Testis (tissue), 2 donors: Measurements from ENCODE around the gene CTBP2.

Experiments used
- POLR2A ChIP-seq: fragments of 450-650 bp; IDR thresholded peaks from one replicate; pipeline ENCODE4 v1.6.1; 2017; ENCODE audit warnings: antibody characterized with exemption, mild to moderate bottlenecking, moderate library complexity
- TF ChIP-seq, protein P1 (sequence below), 3 experiments: fragments of 450-650 bp in 2 of 3; fragments of 200-600 bp in 1 of 3; sonication (generic) in 1 of 3; IDR thresholded peaks; one replicate each; pipeline ENCODE4 v1.5.1; 2016 to 2019; ENCODE audit warnings: antibody characterized with exemption in 3 of 3, mild to moderate bottlenecking in 2 of 3, moderate library complexity in 1 of 3

DNA sequence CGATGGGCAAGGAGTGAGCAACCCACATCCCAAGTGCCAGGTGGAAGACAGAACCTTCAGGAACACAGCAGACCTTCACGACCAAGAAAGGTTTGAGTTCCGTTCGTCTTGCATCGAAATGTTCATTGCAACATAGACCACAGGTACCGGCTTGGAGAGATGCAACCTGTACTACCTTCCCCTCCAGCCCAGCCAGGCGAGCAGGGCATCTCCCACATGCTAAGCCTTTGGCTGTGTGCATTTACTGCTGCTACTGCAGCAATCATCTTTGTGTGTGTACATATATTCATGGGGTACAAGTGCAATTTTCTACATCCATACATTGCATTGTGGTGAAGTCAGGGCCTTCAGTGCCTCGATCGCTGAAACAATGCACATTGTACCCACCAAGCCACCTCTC lies 58.8 kb downstream of the CTBP2 start:
- TF ChIP-seq POLR2A = no peak
- TF ChIP-seq, protein P1, sequence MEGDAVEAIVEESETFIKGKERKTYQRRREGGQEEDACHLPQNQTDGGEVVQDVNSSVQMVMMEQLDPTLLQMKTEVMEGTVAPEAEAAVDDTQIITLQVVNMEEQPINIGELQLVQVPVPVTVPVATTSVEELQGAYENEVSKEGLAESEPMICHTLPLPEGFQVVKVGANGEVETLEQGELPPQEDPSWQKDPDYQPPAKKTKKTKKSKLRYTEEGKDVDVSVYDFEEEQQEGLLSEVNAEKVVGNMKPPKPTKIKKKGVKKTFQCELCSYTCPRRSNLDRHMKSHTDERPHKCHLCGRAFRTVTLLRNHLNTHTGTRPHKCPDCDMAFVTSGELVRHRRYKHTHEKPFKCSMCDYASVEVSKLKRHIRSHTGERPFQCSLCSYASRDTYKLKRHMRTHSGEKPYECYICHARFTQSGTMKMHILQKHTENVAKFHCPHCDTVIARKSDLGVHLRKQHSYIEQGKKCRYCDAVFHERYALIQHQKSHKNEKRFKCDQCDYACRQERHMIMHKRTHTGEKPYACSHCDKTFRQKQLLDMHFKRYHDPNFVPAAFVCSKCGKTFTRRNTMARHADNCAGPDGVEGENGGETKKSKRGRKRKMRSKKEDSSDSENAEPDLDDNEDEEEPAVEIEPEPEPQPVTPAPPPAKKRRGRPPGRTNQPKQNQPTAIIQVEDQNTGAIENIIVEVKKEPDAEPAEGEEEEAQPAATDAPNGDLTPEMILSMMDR (IDR thresholded peaks at IDR 0.05) = no peak
